PC-9 (cell line): Measurements from ENCODE around the gene SNTN. TPM values are rescaled to one million over a fixed set of nuclear protein-coding genes. Genes with fewer than 3 reads are reported as not detected.

Experiments
- BruUV-seq: library from RNA; stranded (reverse); fragments of 400-500 nt; replicated peaks from 2 replicates; lab custom pipeline; 2021; lab: Mats Ljungman, UMichigan
- CTCF ChIA-PET: fragments of 300-600 bp; sonication (Branson Sonifier 250); formaldehyde crosslinking; loops from one replicate; lab custom pipeline; 2022; ENCODE audit warnings: antibody characterized with exemption; lab: Charles Lee
- POLR2A ChIA-PET: fragments of 300-600 bp; sonication (Branson Sonifier 250); formaldehyde crosslinking; loops from one replicate; lab custom pipeline; 2022; ENCODE audit warnings: antibody characterized with exemption; ENCODE audit not compliant: unreplicated experiment; lab: Charles Lee
- DNase-seq, 2 experiments: peaks; one replicate each; pipeline versions ENCODE4 v3.0.0 to v3.0.0-alpha.2; 2015 to 2022; ENCODE audit warnings: mixed read lengths in 1 of 2
- H2AFZ ChIP-seq: fragments of 200-600 bp; sonication (generic); 2 replicates; pipeline ENCODE4 v1.8.1; 2017; ENCODE audit warnings: antibody characterized with exemption
- H3F3A ChIP-seq: fragments of 200-600 bp; sonication (generic); 2 replicates; pipeline ENCODE4 v1.8.1; 2017; ENCODE audit warnings: antibody characterized with exemption, mild to moderate bottlenecking, low read depth; ENCODE audit not compliant: insufficient read depth
- H3K27ac ChIP-seq: fragments of 200-600 bp; sonication (generic); 2 replicates; pipeline ENCODE4 v1.6.1; 2016; ENCODE audit warnings: mixed run types
- H3K27me3 ChIP-seq: fragments of 200-600 bp; sonication (generic); 2 replicates; pipeline ENCODE4 v1.6.1; 2016; ENCODE audit warnings: low read depth, mixed run types; ENCODE audit not compliant: insufficient read depth
- H3K36me3 ChIP-seq: fragments of 200-600 bp; sonication (generic); 2 replicates; pipeline ENCODE4 v1.6.1; 2016; ENCODE audit warnings: low read depth, mixed run types
- H3K4me1 ChIP-seq: fragments of 200-600 bp; sonication (generic); replicated peaks from 2 replicates; pipeline ENCODE4 v1.6.1; 2016; ENCODE audit warnings: mixed run types; ENCODE audit not compliant: insufficient read depth
- H3K4me2 ChIP-seq: fragments of 200-600 bp; sonication (generic); 2 replicates; pipeline ENCODE4 v1.6.1; 2017; ENCODE audit warnings: mixed run types
- H3K4me3 ChIP-seq: fragments of 200-600 bp; sonication (generic); 2 replicates; pipeline ENCODE4 v1.6.1; 2016; ENCODE audit warnings: mixed run types
- H3K79me2 ChIP-seq: fragments of 200-600 bp; sonication (generic); 2 replicates; pipeline ENCODE4 v1.6.1; 2017; ENCODE audit warnings: low read depth, mixed run types
- H3K9me2 ChIP-seq: fragments of 200-600 bp; sonication (generic); 2 replicates; pipeline ENCODE4 v1.8.1; 2017; ENCODE audit warnings: mild to moderate bottlenecking; ENCODE audit not compliant: insufficient read depth
- H3K9me3 ChIP-seq: fragments of 200-600 bp; sonication (generic); 2 replicates; pipeline ENCODE4 v1.8.1; 2016; ENCODE audit warnings: low read depth; ENCODE audit not compliant: insufficient read depth
- H4K20me1 ChIP-seq: fragments of 200-600 bp; sonication (generic); 2 replicates; pipeline ENCODE4 v1.8.1; 2017; ENCODE audit not compliant: insufficient read depth
- CTCF ChIP-seq: fragments of 200-600 bp; sonication (generic); conservative IDR thresholded peaks from 2 replicates; pipeline ENCODE4 v1.6.1; 2017; ENCODE audit warnings: mixed run types, antibody characterized with exemption, mild to moderate bottlenecking, moderate library complexity
- EZH2 ChIP-seq: fragments of 200-600 bp; sonication (generic); IDR thresholded peaks from 2 replicates; pipeline ENCODE4 v1.8.0; 2017; ENCODE audit warnings: antibody characterized with exemption, low read depth
- intact Hi-C: fragments of 100-400 bp; cut with micrococcal nuclease; formaldehyde crosslinking; loops from one replicate; pipeline ENCODE4 v1.10.0; 2022; ENCODE audit not compliant: unreplicated experiment
- total RNA-seq: library from RNA; stranded (reverse); gene quantifications from 2 replicates; pipeline ENCODE4 v1.2.3, GENCODE V29; 2021

The SNTN gene
- total RNA-seq, 1 experiment from 2014 or later = not detected

DNA sequence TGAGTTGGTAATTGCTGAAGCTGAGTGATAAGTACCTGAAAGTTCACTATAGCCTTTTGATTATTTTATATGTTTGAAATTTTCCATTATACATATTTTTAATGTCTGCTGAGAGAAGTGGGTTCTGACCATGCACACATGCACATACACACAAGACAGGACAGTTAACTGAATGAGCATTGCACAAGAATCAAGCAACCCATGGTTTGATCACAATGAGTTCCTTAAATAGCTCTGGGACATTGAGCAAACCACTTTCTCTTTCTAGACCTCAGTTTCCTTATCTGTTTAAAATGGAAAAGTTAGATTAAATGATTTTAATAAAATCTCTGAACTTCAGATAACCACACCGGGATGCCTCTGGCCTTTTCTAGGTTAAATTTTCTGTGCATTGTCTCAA lies 26.7 kb downstream of the SNTN start:
- intact Hi-C loops = no loop called here
- POLR2A ChIA-PET = no interaction called here
- CTCF ChIA-PET = no interaction called here
- Histone ChIP-seq H2AFZ (no peak overlapping the region), H3K4me1 (no peaks in the 10 kb centered on the region), H3K9me3 (no peaks in the 10 kb centered on the region), H3K9me2 (no peaks in the 10 kb centered on the region), H3F3A (no peaks in the 10 kb centered on the region), H3K4me2 (no peak overlapping the region), H3K27me3 (no peaks in the 10 kb centered on the region), H4K20me1 (no peaks in the 10 kb centered on the region), H3K36me3 (no peaks in the 10 kb centered on the region), H3K4me3 (no peak overlapping the region), H3K79me2 (no peaks in the 10 kb centered on the region), H3K27ac (no peak overlapping the region)
- DNase-seq = no peak
- no TSS peak for BruUV-seq
- TF ChIP-seq EZH2 (no peak), CTCF (no peak)

GRCh38 chr3:63684081-63684480 lies 31.6 kb downstream of the SNTN start:
- Histone ChIP-seq H3K27ac (no peak overlapping the region), H3K4me3 (no peak overlapping the region), H2AFZ (no peak overlapping the region), H3F3A (no peaks in the 10 kb centered on the region), H3K9me3 (no peaks in the 10 kb centered on the region), H3K4me1 (no peaks in the 10 kb centered on the region), H3K27me3 (0 out of 2 replicates have a peak, but pooled peaks cover 3% of the 10 kb centered on the region), H3K79me2 (no peaks in the 10 kb centered on the region), H3K36me3 (no peaks in the 10 kb centered on the region), H3K9me2 (no peaks in the 10 kb centered on the region), H3K4me2 (no peak overlapping the region), H4K20me1 (no peaks in the 10 kb centered on the region)
- DNase-seq = no peak
- POLR2A ChIA-PET = interaction anchor here (0.7 kb wide), 1 partner anchor 724 kb away, joined by 20 read pairs; no protein-coding TSS in a partner anchor
- CTCF ChIA-PET = no interaction called here
- no TSS peak for BruUV-seq
- TF ChIP-seq CTCF (no peak), EZH2 (no peak)
- intact Hi-C loops = no loop called here

- Histone ChIP-seq H3K27ac (no peak overlapping the region), H3K4me1 (no peaks in the 10 kb centered on the region), H3K27me3 (0 out of 2 replicates have a peak, but pooled peaks cover 3% of the 10 kb centered on the region), H3K36me3 (no peaks in the 10 kb centered on the region), H2AFZ (no peak overlapping the region), H3K9me3 (no peaks in the 10 kb centered on the region), H3K9me2 (no peaks in the 10 kb centered on the region), H4K20me1 (no peaks in the 10 kb centered on the region), H3K4me2 (no peak overlapping the region), H3K79me2 (no peaks in the 10 kb centered on the region), H3K4me3 (no peak overlapping the region), H3F3A (no peaks in the 10 kb centered on the region)
- CTCF ChIA-PET = no interaction called here
- BruUV-seq = no TSS peak
- DNase-seq = no peak
- TF ChIP-seq EZH2 (no peak), CTCF (no peak)
- intact Hi-C loops = no loop called here
- POLR2A ChIA-PET = no interaction called here
Measured at GRCh38 chr3:63685340-63685739, 32.9 kb downstream of the SNTN start.
